PC-3 (cell line): ENCODE results near the gene MIPOL1.

Experiments used
- CTCF ChIP-seq: fragments of 300-600 bp; sonication (generic); conservative IDR thresholded peaks from 2 replicates; pipeline ENCODE4 v1.5.1; 2017; ENCODE audit warnings: antibody characterized with exemption, low read depth, mild to moderate bottlenecking, low read length
- EZH2phosphoT487 ChIP-seq: fragments of 300-600 bp; sonication (generic); IDR thresholded peaks from 2 replicates; pipeline ENCODE4 v1.6.1; 2018; ENCODE audit warnings: mild to moderate bottlenecking, antibody characterized with exemption, low read length, borderline replicate concordance

GRCh38 chr14:37221073-37221472, 23.3 kb downstream of the MIPOL1 start:
- TF ChIP-seq EZH2phosphoT487 (no peak), CTCF (no peak)
